Transverse colon (tissue), 4 donors: ENCODE results near the gene SLC24A4. TPM values are rescaled to one million over a fixed set of nuclear protein-coding genes. Genes with fewer than 3 reads are reported as not detected.
A peak's percentile ranks its signal among the peaks of the same experiment; 100 is the strongest.

Experiments
- DNase-seq: peaks from one replicate; pipeline ENCODE4 v3.0.0-alpha.2; 2019
- H3K27ac ChIP-seq, 4 donors: fragments of 200-600 bp; sonication (generic); 2 replicates each; pipeline ENCODE4 v1.5.1; 2016 to 2018; ENCODE audit warnings: inconsistent platforms in 4 of 4
- H3K27me3 ChIP-seq: fragments of 200-600 bp; sonication (generic); 2 replicates; pipeline ENCODE4 v1.5.1; 2017; ENCODE audit warnings: inconsistent platforms
- H3K36me3 ChIP-seq, 4 donors: fragments of 200-600 bp; sonication (generic); 2 replicates each; pipeline ENCODE4 v1.5.1; 2017 to 2019; ENCODE audit warnings: inconsistent platforms in 4 of 4
- H3K4me1 ChIP-seq, 4 donors: fragments of 200-600 bp; sonication (generic); 2 replicates each; pipeline ENCODE4 v1.5.1; 2017 to 2020; ENCODE audit warnings: inconsistent platforms in 4 of 4
- H3K4me3 ChIP-seq, 4 donors: fragments of 200-600 bp; sonication (generic); 1 replicate in 1 of 4; 2 replicates in 3 of 4; pipeline versions ENCODE4 v1.5.1 to v1.6.1; 2017 to 2019; ENCODE audit warnings: inconsistent platforms in 4 of 4
- H3K9me3 ChIP-seq, 2 donors: fragments of 200-600 bp; sonication (generic); 2 replicates each; pipeline ENCODE4 v1.5.1; 2017 to 2019; ENCODE audit warnings: inconsistent platforms in 2 of 2
- EP300 ChIP-seq: sonication (generic); formaldehyde crosslinking; IDR thresholded peaks from one replicate; pipeline ENCODE4 v1.6.1; 2017; ENCODE audit warnings: antibody characterized with exemption, low read depth
- POLR2A ChIP-seq: fragments of 450-650 bp; IDR thresholded peaks from one replicate; pipeline ENCODE4 v1.6.1; 2016; ENCODE audit warnings: antibody characterized with exemption, mild to moderate bottlenecking, moderate library complexity
- POLR2AphosphoS5 ChIP-seq, 3 donors: sonication (generic); formaldehyde crosslinking; IDR thresholded peaks; one replicate each; pipeline ENCODE4 v1.6.1; 2016; ENCODE audit warnings: antibody characterized with exemption in 3 of 3
- WGBS, 2 donors: methylation state at CpG; one replicate each; pipeline ENCODE4 v1.1.5; 2018; ENCODE audit warnings: low coverage in 1 of 2; 5-methylcytosine and 5-hydroxymethylcytosine counted together
- in situ Hi-C, 4 donors: fragments of 200-750 bp; cut with MboI; loops; one replicate each; pipeline versions ENCODE4 v1.15.0 to v1.15.1; 2017; ENCODE audit warnings: low sequenced_read_pairs in 3 of 4, low pct_ligation_motif_present in 1 of 4, low pct_unique_long_range_greater_than_20kb in 1 of 4
- intact Hi-C: fragments of 100-400 bp; cut with DNase I; formaldehyde crosslinking; loops from one replicate; pipeline ENCODE4 v1.15.1; 2023; ENCODE audit warnings: low total_unique reads
- total RNA-seq, 4 donors: library from RNA; depleted of rRNA; stranded (reverse); fragments of >200 nt; gene quantifications; one replicate each; pipeline ENCODE4 v1.1.0, GENCODE V29; 2016
- TF ChIP-seq, protein P1 (sequence below), 5 experiments: fragments of 200-600 bp in 3 of 5; fragments of 450-650 bp in 2 of 5; sonication (generic) in 3 of 5; IDR thresholded peaks; 1 replicate in 2 of 5; 2 replicates in 3 of 5; pipeline ENCODE4 v1.5.1; 2016 to 2017; ENCODE audit warnings: antibody characterized with exemption in 5 of 5, inconsistent platforms in 3 of 5, mild to moderate bottlenecking in 2 of 5, moderate library complexity in 1 of 5

SLC24A4 gene
- total RNA-seq, 4 donors from 2014 or later, result 0.27 to 0.48 TPM; not detected in 2

DNA sequence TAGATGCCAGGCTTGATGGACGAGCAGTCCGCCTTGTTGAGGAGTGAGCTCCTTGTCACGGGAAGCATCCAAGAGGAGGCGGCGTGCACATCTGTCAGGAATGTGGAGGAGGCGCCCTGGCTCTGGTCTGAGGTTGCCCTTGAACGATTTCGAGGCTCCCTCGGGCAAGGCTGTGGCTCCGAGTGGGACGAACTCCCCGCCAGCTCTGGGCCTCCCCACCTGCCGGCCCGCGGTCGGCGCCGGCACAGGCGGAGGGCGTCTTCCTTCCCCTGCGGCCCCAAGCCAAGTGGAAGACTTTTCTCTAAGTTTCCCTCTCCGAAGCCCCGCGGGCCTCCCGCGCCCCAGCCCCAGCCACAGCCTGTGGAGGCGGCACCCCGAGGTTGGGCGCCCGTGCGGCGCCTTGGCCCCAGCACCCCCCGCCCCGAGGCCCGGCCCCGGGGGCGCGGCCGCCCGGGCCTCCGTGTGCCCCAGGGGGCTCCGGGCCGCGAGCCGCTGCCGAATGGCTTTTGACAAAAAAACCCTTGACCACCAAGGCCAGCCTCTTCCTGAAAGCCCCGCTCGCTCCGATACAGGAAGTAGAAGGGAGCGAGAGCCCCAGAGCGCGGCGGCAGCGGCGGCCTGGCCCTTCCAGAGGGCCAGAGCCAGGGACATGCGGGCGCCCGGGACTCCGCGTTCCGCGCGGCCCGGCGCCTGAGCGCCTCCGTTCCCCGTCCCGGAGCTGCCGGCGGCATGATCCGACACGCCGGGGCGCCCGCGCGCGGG, 190.4 kb downstream of the SLC24A4 start, which contains the start of gene RIN3:
Gene RIN3 (plus strand): TSS at position 578 of the 762 bp plus-strand sequence. CDS start 152 bp downstream, at position 730.
- Histone ChIP-seq H3K27ac (peak within 1 kb of the TSS; percentile 88 to 94 (median 92)), H3K4me3 (peak within 1 kb of the TSS; percentile 46 to 84 (median 64)), H3K4me1 (peaks cover 9 to 51% (median 26%) of the 10 kb centered on the region in 4 donors), H3K9me3 (no peaks in the 10 kb centered on the region), H3K36me3 (no peaks in the 10 kb centered on the region), H3K27me3 (no peaks in the 10 kb centered on the region)
- intact Hi-C loops (loop anchor here (5.0 to 10.0 kb wide), 2 partner anchors 131 to 169 kb away; no protein-coding TSS in a partner anchor), in situ Hi-C loops (no loop called here)
- WGBS, 2 donors, result 0 to 8% methylated on average over 2 to 39 of the region's 79 CpGs
- TF ChIP-seq, protein P1, sequence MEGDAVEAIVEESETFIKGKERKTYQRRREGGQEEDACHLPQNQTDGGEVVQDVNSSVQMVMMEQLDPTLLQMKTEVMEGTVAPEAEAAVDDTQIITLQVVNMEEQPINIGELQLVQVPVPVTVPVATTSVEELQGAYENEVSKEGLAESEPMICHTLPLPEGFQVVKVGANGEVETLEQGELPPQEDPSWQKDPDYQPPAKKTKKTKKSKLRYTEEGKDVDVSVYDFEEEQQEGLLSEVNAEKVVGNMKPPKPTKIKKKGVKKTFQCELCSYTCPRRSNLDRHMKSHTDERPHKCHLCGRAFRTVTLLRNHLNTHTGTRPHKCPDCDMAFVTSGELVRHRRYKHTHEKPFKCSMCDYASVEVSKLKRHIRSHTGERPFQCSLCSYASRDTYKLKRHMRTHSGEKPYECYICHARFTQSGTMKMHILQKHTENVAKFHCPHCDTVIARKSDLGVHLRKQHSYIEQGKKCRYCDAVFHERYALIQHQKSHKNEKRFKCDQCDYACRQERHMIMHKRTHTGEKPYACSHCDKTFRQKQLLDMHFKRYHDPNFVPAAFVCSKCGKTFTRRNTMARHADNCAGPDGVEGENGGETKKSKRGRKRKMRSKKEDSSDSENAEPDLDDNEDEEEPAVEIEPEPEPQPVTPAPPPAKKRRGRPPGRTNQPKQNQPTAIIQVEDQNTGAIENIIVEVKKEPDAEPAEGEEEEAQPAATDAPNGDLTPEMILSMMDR (IDR thresholded peaks at IDR 0.05), result no peak
- TF ChIP-seq POLR2AphosphoS5 (IDR thresholded peaks at IDR 0.05) (peak in 2 of 3 donors; percentile 33 to 56), EP300 (no peak), POLR2A (peak; percentile 49)
- peak; percentile 61 for DNase-seq

DNA sequence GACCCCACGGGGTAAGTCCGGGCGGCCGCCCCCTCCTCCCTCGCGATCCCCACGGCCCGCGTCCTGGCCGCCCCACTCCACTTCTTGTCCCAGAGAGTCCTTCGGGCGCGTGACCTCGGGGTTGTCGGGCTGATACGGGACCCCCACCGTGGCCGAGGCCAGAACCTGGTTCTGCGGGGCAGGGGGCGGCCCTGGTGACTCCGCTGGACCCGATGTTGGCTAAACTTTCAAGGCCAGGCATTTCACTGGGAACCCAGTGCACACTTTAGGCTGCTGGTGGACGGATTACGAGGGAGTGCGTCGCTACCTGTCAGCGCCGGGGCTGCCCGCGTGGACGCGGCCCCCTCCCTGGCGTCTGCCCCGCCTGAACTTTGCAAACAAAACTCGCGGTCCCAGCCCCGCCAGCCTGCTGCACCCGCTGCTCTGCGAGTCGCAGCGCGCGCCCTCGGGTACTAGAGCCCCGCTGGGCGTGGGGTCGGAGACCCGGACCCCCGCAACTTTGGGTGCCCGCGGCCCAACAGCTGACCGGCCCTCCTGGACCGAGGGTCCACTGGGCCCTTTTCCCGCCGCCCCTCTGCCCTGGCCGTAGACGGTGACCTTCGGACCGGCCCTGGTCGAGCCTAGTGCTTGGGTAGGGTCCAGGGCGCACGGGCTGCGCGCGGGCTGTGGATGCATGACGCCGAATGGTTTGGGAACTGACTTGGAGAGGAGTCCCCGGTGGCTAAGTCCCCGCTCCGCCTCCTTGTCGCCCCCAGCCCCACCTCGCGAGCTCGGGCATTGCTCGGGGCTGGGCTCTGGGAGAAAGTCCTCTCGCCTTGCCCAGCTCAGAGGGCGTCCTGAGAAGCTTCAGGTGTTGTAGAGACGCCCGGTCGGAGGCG, 191.2 kb downstream of the SLC24A4 start:
- Histone ChIP-seq H3K4me3 (peak overlapping the region; percentile 46 to 84 (median 64)), H3K9me3 (no peaks in the 10 kb centered on the region), H3K27me3 (no peaks in the 10 kb centered on the region), H3K27ac (peak overlapping the region; percentile 88 to 94 (median 92)), H3K36me3 (no peaks in the 10 kb centered on the region), H3K4me1 (peaks cover 9 to 57% (median 26%) of the 10 kb centered on the region in 4 donors)
- DNase-seq, result peak; percentile 57
- in situ Hi-C loops, result no loop called here
- TF ChIP-seq, protein P1 (IDR thresholded peaks at IDR 0.05), result no peak
- TF ChIP-seq EP300 (no peak), POLR2A (peak; percentile 22), POLR2AphosphoS5 (IDR thresholded peaks at IDR 0.05) (peak in 1 of 3 donors; percentile 23)
- intact Hi-C loops, result loop anchor here (5.0 to 10.0 kb wide), 2 partner anchors 131 to 168 kb away; no protein-coding TSS in a partner anchor
- WGBS, 2 donors, result 7% methylated on average over 53 of the region's 81 CpGs; no CpG with 5 or more reads in 1 of the 2 donors

- no peak for DNase-seq
- Histone ChIP-seq H3K27ac (peak overlapping the region; percentile 88 to 94 (median 92)), H3K36me3 (no peaks in the 10 kb centered on the region), H3K4me1 (peaks cover 9 to 63% (median 26%) of the 10 kb centered on the region in 4 donors), H3K4me3 (peak overlapping the region; percentile 46 to 84 (median 64)), H3K9me3 (no peaks in the 10 kb centered on the region), H3K27me3 (no peaks in the 10 kb centered on the region)
- in situ Hi-C loops, result no loop called here
- intact Hi-C loops, result loop anchor here (5.0 to 10.0 kb wide), 2 partner anchors 130 to 167 kb away; no protein-coding TSS in a partner anchor
- 54 to 64% methylated on average over 6 to 14 of the region's 15 CpGs for WGBS, 2 donors
- TF ChIP-seq EP300 (no peak), POLR2AphosphoS5 (IDR thresholded peaks at IDR 0.05) (no peak), POLR2A (no peak)
- TF ChIP-seq, protein P1 (IDR thresholded peaks at IDR 0.05), result no peak
These were observed 192.0 kb downstream of the SLC24A4 start for GRCh38 chr14:92514844-92515514.
